ENCODE measurements around the gene KIF12. TPM values are rescaled to one million over a fixed set of nuclear protein-coding genes. Genes with fewer than 3 reads are reported as not detected.

Gene KIF12
- total and polyA plus RNA-seq, 2 of the 13 experiments (the other 11 are each of a cell fraction or from before 2014, with no cell fraction given), result 1.8 to 12.5 TPM

DNA sequence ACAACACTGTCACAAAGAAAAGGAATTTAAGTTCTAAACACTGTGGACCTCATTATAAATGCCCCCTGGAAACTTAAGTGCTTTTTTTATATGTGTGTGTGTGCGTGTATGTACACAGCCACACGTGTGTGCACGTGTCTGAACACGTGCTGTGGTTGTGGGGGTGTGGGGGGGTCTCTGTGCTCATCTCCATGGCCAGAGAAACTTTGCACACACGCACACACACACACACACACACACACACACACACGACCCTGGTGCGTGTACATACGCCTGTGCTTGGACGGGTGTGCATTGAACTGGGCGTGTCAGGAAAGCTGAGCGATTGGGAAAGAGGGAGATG lies 48.9 kb downstream of the KIF12 start (continued):
- TF ChIP-seq HOXA7 (CRISPR knock-in tag; IDR thresholded peaks at IDR 0.05) (no peak), PCBP1 (IDR thresholded peaks at IDR 0.05; ENCODE audit: borderline replicate concordance, low read depth, low read length) (no peak), BHLHE40 (IDR thresholded peaks at IDR 0.05; ENCODE audit: low read length) (peak; percentile 49; the same call in 1 of the 2 replicates)

DNA sequence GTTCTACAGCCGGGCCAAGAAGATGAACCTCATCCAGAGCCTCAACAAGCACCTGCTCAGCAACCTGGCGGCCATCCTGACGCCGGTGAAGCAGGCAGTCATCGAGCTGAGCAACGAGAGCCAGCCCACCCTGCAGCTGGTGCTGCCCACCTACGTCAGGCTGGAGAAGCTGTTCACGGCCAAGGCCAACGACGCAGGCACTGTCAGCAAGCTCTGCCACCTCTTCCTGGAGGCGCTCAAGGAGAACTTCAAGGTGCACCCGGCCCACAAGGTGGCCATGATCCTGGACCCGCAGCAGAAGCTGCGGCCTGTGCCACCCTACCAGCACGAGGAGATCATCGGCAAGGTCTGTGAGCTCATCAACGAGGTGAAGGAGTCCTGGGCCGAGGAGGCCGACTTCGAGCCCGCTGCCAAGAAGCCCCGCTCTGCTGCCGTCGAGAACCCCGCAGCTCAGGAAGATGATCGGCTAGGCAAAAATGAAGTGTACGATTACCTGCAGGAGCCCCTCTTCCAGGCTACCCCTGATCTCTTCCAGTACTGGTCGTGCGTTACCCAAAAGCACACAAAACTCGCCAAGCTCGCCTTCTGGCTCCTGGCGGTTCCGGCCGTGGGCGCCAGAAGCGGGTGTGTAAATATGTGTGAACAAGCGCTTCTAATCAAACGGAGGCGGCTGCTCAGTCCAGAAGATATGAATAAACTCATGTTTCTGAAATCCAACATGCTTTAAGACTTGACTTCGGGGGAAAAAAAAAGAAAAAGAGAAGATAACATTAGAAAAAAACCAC lies 49.5 kb downstream of the KIF12 start:
- H3K4me1 ChIP-seq (ENCODE audit: insufficient read depth, low read length), result peaks cover 21% of the 10 kb centered on the region
- ChIA-PET POLR2A (interaction anchor here (1.2 kb wide), 1 partner anchor 11 kb away, joined by 3 read pairs; no protein-coding TSS in a partner anchor), CTCF (ENCODE audit: low intra/inter-chr PET ratio, low total read pairs) (interaction anchor here (2.3 kb wide), 1 partner anchor 242 kb away, joined by 9 read pairs; no protein-coding TSS in a partner anchor)
- BruUV-seq (replicated peaks), result no TSS peak
- H3K27ac ChIP-seq (ENCODE audit: extremely low read length, insufficient read depth, low read length), result no peak overlapping the region
- H3K4me3 ChIP-seq (replicated peaks in 1 of 3; ENCODE audit: insufficient read depth in 1 of 3, low read depth in 2 of 3, low read length in 3 of 3), result no peak overlapping the region
- in situ Hi-C loops (cut with HindIII; ENCODE audit: extremely low pct_ligation_motif_present, low pct_unique_long_range_greater_than_20kb), result loop anchor here (25.0 kb wide), 1 partner anchor 312 kb away; no protein-coding TSS in a partner anchor
- H3K79me2 ChIP-seq (ENCODE audit: insufficient read depth, low read length), result no peaks in the 10 kb centered on the region
- no peak overlapping the region for H2AFZ ChIP-seq (ENCODE audit: low read length)
- H3K4me2 ChIP-seq (ENCODE audit: low read depth, low read length), result no peak overlapping the region
- TF ChIP-seq ZNF761 (CRISPR knock-in tag; conservative IDR thresholded peaks at IDR 0.05) (no peak), MTA3 (CRISPR knock-in tag; IDR thresholded peaks at IDR 0.05) (no peak), ZBTB33 (CRISPR knock-in tag; IDR thresholded peaks at IDR 0.05) (peak; percentile 61; the same call in 1 of the 2 replicates), SIX1 (CRISPR knock-in tag; IDR thresholded peaks at IDR 0.05; ENCODE audit: borderline replicate concordance) (no peak)
- no peaks in the 10 kb centered on the region for H4K20me1 ChIP-seq (ENCODE audit: insufficient read depth, low read length)
- ATAC-seq (no peak), FAIRE-seq (no peak), DNase-seq (ENCODE audit: low spot score) (no peak)
- H3K9me3 ChIP-seq (ENCODE audit: low read length), result no peaks in the 10 kb centered on the region
- WGBS (ENCODE audit: low lambda C conversion rate), result 81% methylated on average over 25 of the region's 40 CpGs
- intact Hi-C loops (cut with micrococcal nuclease; ENCODE audit: unreplicated experiment), result loop anchor here (10.0 kb wide), 1 partner anchor 175 kb away; the partner anchor contains the start of gene ZNF618
- no peaks in the 10 kb centered on the region for H3K36me3 ChIP-seq (replicated peaks in 1 of 2; ENCODE audit: control insufficient read depth in 1 of 2, insufficient read depth in 2 of 2, low read length in 2 of 2)
- no peak overlapping the region for H3K9ac ChIP-seq (ENCODE audit: insufficient read depth, low read depth, low read length)
- peaks cover 1 to 6% of the 10 kb centered on the region in 2 experiments; a peak in 2 of 5 replicates for H3K27me3 ChIP-seq (ENCODE audit: control insufficient read depth in 1 of 2, insufficient read depth in 2 of 2, low read length in 2 of 2)
